COLO668 (cell line): Measurements from ENCODE around the gene SLC24A4.

Source experiments
- DNase-seq: peaks from one replicate; lab custom pipeline; 2025; ENCODE audit not compliant: unreplicated experiment; lab: John Stamatoyannopoulos, UW

SLC24A4 gene

DNA sequence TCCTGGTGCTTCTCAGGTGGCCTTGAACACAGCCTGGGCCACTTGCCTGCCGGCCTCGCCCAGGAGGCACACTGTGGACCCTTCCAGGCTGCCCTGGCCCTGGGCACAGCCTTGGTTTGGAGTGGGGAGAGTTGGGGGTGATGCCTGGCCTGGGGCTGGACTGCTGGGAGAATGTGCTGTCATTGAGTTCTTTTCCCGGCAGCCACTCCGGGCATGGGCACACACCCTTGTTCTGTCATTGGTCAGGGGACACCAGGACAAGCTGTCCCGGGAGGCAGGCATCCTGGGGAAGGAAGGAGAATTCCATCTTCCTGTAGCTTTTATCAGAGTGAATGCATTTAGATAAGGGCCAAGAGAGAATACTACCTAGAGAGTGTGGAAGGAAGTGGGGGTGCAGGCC is 128.8 kb downstream of the SLC24A4 start:
- no peak for DNase-seq

DNA sequence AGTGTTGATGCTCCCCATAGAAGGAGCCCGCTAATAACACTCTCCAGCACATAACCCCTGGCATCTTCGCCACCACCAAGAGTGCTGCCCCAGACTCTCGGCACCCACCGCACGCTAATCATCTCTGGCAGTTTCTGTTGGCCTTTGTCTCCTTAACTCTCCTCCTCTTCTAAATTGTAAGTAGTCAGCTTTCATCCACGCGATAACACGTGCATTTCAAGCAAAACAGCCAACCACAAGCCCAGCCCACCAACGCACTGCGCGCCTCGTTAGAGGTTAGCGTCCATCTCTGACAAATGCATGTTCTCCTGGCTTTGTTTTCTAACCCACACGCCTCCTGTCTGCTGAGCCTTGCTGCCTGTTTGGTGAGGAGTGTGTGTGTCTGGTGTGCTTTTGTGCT is 129.5 kb downstream of the SLC24A4 start:
- DNase-seq: no peak

GRCh38 chr14:92453691-92454090 is 130.7 kb downstream of the SLC24A4 start:
- no peak for DNase-seq

DNA sequence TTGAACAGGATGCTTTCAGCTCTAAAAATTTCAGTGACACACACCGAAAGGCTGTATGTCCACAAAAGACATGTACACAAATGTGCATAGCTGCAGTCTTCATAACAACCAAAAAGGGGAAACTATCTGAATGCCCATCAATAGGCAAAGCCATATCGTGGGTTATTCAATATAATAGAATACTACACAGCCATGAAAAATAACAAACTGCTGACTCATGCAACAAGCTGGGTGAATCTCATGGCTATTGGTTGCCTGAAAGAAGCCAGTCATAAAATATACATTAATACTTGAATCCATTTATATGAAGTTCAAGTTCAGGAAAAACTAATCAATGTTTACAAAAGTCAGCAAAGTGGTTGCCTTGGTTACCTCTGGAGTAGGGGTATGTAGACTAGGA is 132.3 kb downstream of the SLC24A4 start:
- DNase-seq: no peak

DNA sequence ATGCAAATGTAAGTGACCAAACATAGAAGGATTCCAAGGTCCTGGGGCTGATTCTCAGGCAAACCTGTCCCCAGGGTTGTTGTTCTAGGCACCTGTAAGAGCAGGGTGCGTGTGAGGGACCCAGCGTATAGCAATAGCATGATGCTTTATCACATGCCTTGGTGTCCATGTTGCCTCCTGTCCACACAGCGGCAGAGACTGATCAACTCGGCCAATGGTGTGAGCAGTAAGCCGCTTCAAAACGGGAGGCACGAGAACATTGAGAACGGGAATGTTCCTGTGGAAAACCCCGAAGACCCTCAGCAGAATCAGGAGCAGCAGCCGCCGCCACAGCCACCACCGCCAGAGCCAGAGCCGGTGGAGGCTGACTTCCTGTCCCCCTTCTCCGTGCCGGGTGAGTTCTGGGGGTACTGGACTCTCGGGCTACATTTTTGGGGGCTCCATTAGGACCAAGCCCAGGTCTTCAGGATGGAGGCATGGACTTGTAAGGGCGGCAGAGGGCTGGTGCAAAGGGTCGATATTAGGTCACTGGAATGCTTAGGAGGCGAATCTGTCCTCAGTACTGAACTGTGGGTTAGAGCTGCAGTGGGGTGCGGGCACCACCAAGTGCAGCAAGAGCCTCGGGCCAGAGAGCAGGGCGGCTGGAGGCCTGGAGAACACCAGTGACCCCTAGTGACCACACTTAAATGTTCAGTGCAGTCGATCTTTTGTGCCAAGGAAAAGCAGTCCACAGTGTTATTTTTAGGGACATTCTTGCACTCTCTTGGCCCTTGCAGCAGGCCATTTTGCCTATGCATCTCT is 133.4 kb downstream of the SLC24A4 start:
- DNase-seq: peak; percentile 48

DNA sequence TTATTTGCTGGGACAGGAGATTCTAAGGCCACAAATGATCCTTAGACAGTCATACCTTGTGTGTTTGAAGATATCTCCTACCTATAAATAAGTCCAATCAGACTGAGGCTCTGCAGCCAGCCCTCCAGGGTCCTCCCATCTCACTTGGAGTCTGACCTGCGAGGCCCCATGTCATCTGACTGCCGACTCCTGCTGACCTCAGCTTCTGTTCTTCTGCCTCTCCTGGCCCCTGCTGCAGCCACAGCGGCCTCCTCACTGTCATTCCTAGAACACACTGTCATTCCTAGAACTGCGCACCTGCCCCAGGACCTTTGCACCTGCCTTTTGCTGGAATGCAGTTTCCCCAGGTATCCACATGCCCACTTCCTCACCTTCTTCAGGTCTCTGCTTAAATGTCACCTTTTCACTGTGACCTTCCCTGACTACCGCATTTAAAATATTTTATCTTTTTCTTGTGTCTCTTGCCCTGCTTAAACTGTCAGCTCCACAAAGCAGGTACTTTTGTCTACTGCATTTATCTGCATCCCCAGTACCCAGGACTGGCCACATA is 134.1 kb downstream of the SLC24A4 start:
- DNase-seq: no peak

- DNase-seq: no peak
Measured at GRCh38 chr14:92458136-92459029, 135.4 kb downstream of the SLC24A4 start.

GRCh38 chr14:92459030-92459949 is 136.3 kb downstream of the SLC24A4 start:
- DNase-seq: no peak

DNA sequence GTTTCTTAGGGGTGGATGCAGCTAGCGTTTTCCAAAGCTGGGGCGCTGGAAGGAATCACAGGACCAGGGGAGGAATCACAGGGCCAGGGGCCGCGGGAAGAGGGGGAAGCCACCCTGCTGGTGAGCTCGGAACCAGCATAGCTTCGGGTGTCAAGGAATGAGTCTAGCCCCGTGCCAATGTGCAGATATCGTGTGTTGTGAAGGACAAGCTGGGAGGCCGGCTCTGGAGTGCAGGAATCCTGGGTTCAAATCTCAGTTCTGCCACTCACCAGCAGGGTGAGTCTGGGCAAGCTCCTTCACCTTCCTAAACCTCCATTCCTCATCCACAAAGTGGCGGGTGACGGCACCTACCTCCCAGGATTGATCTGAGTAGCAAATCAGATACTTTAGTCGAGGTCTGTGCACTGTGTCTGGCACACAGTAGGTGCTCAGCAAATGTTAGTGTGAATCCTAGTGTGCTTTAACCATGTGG is 137.0 kb downstream of the SLC24A4 start:
- DNase-seq: no peak

DNA sequence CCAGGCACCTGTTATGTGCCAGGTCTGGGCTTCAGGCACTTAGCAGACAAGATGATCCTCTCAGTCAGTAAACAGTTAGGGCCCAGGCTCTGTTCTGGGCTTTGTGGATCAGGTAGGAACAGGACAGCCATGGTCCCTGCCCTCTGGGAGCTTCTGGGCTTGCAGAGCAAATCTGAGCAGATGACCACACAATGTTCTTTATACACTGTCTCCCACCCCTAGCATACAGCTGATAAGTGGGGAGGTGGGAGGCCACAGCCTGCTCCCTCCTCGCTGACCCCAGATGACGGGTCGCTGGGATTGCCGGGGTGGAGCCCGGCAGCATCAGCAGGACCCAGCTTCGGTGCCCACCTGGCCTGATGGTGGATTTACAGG is 137.6 kb downstream of the SLC24A4 start:
- DNase-seq: no peak

DNA sequence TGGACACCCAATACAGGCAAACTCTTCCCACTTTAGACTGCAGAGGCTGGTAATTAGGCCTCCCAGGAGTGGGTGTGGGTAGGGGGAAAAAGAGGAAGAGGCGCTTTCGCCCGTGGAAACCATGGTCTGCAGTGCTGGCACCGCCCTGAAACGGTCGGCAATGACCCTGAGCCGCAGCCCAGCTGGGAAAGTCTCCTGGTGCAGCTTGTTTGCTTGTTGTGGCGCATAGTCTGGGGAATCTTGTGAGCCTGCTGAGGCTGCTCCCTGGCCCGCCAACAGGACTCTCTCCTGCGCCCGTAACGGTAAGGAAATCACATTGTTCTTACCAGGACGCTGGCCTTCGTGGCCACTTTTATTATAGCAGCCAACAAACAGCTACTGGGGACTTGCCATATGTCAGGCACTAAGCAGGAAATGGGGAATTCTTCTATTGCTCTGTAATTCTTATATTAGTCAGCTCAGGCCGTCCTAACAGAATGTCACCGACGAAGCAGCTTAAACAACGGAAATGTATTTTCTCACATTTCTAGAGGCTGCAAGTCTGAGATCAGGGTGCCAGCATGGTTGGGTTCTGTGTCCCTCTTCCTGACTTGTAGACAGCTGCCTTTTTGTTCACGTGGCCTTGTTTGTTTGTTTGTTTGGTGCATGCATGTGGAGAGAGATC is 138.1 kb downstream of the SLC24A4 start:
- no peak for DNase-seq

GRCh38 chr14:92461891-92462290 is 138.9 kb downstream of the SLC24A4 start:
- no peak for DNase-seq

DNA sequence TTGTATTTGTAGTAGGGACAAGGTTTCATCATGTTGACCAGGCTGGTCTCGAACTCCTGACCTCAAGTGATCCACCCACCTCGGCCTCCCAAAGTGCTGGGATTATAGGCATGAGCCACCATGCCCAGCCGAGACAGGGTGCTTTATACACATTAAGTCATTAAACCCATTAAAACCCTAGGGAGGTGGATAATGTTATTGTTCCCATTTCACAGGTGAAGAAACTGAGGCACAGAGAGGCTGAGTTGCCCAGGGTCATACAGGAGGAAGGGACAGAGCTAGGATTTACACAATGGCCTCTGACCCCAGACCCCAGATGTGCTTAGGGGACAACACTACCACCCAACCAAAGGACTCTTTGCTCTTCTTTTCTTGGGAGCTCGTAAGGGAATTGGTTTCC is 139.6 kb downstream of the SLC24A4 start:
- DNase-seq: no peak

DNA sequence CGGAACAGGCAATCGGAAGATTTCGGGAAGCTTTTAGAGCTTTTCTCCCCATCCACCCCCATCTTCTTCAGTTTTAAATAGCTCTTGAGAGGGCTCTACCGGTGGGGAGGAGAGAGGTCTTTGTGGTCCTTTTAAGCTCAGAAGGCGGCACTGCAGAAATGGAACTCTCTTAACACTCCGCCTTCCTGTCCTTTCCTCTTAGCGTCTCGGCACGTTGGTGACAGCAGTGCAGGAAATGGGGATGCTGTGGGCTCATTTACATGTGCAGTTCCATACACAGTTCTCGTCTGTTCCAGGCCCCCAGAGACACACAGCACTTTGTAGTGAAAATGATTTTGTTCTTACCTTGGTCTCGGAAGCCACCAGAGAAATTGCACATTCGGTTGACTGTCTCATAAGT is 140.2 kb downstream of the SLC24A4 start:
- no peak for DNase-seq

DNA sequence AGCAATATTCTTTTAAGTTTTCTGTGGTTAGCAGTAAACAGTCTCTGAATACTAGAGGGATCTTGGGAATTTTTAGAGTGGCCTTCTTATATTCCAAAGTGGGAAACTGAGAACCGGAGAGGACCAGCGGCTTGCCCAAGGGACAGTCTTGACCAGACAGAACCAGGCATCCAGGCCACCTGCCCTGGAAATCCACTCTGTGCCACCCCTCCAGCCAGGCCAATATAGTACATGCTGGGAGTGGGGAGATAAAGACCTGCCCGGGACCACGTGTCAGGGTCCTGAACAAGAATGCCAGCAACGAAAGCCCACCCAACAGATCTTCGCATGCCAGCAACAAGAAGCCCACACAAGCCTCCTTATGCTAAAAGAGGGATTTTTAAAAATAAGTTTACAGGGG is 141.2 kb downstream of the SLC24A4 start:
- no peak for DNase-seq

DNA sequence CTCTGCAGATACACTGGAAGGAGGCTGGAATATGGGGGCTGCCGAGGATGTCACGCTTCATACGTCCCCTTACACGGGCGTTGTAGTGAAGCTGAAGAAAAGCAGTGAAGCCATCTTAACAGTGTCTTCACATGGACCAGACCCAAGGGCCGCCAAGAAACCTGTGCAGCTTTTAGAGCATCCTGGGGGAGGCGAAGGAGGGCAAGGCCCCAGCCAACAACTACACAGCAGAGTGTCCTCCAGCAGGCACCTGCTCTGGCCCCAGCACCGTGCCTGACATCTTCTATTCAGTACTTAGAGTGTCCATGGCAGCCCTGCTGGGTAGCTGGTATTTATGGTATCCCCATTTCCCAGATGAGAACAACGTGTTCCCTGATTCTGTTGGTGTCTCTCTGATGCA is 141.8 kb downstream of the SLC24A4 start:
- no peak for DNase-seq

DNA sequence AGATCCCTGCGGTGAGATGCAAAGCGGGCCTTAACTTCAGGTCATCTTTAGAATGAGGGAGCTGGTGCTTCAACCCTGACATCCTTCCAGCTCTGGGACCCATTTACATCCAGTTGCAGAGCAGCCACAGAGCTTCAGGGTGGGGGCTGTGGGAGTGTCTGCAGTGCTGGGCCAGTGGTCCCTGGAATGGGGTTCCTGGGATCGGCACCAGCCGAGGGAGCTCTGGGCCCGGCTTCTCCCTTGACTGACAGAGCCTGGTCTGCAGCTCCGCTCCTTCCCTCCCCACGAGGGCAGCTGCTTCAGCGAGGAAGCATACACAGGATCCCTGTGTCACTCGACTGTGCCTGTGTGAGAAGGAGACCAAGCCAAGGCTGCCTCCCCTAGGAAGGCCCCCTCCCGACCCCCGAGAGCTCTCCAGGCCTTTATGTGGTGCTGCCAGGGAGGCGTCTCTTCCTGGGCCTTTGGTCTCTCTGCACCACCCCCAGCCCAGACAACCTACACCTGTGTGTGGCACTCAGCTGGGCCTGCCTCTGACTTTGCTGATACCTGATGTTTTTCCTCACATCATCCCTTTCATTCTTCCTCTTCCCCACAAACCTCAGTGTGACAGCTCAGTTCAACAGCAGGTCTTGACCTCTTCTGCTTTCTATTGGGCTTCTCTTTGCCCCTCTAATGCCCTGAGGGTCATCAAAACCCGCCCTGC is 142.5 kb downstream of the SLC24A4 start:
- no peak for DNase-seq

- DNase-seq: no peak
Measured at GRCh38 chr14:92466059-92466458, 143.1 kb downstream of the SLC24A4 start.

DNA sequence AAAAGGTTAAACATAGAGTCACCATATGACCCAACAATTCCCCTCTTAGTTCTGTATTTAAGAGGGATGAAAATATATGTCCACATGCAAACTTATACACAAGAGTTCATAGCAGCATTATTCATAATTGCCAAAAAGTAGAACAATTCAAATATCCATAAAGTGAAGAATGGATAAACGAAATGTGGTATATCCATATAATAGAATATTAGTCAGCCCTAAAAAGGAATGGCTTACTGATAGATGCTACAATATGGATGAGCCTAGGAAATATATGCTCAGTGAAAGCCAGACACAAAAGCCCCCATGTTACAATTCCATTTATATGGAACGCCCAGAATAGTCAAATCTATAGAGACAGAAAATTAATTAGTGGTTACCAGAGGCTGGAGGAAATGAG is 146.6 kb downstream of the SLC24A4 start:
- DNase-seq: no peak

DNA sequence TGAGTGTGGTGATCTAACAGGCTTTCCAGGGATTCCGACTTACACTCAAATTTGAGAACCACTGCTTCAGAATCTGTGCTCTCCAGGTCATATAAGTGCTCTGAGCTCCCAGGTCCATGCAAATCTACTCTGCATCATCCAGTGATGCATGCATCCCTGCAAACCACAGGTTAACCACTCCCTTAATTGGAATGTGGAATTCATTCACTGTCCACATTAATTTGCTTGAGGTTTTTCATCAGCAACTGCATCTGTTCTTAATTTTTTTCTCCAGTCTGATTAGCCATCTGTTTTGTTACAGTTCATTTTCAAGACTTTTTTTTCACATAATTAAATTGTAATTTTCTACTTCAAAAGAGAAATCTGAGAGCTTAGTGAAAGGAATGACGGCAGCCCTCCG is 147.2 kb downstream of the SLC24A4 start:
- DNase-seq: no peak
